HG03439 (cell line): ENCODE results near the gene SUCO.
"Not testable (repeated sequence)": the region's sequence is repeated elsewhere in the genome, so short reads cannot be mapped to it uniquely, and the experiment has no call there.

Experiments
- ATAC-seq: cut with Tn5 transposase; IDR thresholded peaks from one replicate; pipeline ENCODE4 v1.9.1; 2021; ENCODE audit warnings: mild to moderate bottlenecking, moderate library complexity; ENCODE audit not compliant: unreplicated experiment

The SUCO gene

DNA sequence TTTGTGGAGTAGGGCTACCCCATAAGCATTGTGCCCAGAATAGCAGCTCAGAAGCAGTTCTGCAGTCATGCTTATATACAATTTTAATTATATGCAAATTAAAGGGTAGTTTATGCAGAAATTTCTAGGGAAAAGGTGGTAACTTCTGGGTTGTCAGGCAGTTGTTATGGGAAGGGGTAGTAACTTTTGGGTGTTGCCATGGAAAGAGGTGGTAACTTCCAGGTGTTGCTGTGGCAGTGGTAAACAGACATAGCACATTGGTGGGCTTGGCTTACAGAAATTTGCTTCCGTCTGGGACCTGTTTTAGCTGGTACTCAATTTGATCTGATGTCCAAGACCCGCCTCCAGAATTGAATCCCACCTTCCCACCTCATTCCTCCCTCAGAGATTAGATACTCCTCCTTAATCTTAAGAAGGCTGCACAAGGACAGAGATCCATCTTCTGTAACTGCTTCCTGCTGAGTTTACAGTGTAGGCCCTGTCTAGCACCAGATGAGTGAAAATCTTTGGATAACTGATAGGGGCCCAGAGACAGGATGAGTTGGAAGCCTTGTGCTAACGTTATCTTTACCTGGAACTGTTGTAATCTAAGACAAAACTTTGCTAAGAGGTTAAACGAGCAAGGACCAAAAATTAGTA, 26.7 kb downstream of the SUCO start:
- no peak for ATAC-seq

DNA sequence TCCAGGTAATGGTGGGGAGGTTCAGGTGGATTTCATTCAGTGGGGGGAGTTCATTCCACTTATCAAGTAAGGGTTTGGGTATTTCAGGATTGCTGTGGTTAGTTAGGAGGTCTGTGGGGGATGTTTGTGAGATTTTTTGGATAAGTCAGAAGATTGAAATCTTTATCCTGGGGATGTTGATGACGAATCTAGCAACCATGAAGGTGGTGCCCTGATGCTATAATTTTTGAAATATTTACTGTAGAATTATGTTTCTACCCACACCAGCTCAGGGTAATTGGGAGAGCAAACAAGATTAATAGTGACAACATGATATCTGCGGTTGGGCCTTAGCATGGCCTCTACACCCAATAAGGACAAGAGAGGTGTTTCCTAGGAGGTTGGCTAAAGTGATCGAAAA, 28.3 kb downstream of the SUCO start:
- ATAC-seq = no peak

DNA sequence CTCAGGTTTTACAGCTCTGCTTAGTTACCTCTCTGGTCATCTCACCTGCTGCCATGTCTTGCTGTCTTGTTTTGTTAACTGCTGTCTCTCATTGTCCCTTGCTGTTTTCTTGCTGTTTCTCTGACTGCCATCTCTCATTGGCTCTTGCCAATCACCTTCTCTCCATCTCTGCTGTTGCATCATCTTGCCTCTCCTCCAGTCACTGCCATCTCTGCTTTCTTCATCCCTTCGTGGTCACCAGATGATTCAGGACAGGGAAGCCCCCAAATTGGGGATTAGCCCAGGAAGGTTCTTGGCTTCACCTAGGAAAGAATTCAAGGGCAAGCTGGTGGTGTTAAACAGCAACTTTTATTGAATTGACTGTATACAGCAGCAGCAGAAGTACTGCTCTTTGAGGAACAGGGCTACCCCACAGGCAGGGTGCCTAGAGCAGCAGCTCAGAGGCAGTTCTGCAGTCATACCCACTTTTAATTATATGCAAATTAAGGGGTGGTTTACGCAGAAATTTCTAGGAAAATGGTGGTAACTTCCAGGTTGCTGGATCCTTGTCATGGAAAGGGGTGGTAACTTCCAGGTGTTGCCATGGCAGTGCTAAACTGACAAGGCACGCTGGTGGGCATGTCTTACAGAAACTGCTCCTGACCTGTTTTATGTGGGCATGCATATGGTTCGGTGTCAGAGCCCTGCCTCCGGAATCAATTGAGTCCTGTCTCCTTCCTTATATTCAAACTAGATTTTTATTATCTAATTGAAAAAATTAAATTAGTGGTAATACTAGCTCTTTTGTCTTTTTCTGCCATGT, 33.4 kb downstream of the SUCO start:
- ATAC-seq = no peak

DNA sequence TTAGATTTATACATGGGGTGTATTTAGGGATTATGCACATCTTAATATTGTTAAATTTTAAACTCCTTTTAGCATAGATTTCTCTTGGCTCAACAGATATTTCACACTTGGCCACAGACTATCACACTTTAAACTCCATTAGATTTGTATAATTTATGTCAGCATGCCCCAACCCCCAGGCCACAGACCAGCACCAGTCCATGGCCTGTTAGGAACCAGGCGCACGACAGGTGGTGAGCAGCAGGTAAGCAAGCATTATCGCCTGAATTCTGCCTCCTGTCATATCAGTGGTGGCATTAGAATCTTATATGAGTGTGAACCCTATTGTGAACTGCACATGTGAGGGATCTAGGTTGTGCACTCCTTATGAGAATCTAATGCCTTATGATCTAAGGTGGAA, 34.8 kb downstream of the SUCO start:
- ATAC-seq = no peak

DNA sequence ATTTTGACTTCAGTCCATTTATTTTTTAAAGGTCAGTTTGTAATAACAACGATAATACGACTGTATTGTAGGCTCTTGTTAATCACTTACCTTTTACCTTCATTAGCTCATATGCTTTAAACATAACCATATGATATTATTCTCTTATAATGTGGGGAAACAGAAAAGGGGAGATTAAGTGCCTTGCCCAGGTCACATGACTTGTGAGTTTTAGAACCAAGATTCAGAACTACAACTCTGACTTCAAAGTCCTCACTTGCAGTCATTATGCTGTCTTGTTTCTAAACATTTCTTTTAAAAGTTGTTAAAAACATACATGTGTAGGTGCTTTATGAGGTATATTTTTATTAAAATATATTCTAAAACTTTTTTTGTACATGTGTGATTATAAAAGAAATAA, 41.1 kb downstream of the SUCO start:
- no peak for ATAC-seq

DNA sequence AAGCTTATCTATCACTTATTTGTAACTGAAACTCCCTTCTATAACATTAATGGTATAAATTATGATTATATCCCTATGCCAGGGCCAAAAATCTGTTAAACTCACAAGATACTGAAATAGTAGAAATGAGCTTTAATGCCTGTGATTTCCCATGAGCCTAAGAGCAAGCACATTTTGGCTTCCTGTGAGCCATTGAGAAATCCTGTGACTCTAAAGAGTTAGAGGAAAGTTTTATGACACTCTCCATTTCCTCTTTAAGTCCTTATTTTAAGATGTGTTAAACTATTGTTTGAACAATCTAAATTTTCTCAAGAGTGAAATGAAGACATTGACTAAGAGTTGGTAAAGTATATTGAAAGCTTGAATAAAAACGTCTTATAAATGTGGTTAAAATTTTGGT, 45.6 kb downstream of the SUCO start:
- no peak for ATAC-seq

DNA sequence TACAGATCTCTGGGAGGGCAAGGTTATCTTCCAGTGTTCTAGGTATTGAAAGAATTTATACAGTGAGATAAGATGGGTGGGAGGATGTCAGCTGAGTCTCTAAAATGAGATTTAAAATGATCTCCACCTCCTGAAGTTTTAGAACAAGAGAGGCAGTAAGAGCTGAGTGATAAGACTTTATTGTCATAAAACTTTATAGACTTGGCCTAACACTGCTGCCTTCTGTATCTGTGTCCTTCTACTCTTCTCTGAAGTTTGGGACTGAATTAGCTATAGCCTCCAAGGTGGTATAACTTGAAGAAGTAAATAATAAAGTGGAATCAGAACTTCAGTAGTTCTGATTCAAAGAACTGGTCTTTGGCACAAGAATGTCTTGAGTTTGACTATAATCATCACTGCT, 48.3 kb downstream of the SUCO start:
- no peak for ATAC-seq

DNA sequence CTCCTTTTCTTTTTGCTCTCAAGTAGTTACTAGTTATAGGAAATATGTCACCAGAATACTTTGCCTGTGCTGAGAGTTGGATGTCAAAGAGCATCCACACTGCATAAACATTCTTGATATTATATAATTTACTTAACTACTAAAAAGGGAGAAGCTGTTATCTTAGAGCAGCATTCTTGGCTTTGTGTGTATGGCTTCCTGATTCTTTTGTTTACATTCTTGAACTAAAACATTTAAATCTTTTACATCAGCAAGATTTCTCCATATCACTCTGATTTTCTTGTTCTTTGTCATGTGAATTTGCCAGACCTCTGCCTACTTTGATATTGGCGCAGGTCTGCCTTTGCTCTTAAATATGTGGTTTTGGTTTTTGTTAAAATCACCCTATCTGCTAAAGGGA, 48.8 kb downstream of the SUCO start:
- ATAC-seq = no peak

DNA sequence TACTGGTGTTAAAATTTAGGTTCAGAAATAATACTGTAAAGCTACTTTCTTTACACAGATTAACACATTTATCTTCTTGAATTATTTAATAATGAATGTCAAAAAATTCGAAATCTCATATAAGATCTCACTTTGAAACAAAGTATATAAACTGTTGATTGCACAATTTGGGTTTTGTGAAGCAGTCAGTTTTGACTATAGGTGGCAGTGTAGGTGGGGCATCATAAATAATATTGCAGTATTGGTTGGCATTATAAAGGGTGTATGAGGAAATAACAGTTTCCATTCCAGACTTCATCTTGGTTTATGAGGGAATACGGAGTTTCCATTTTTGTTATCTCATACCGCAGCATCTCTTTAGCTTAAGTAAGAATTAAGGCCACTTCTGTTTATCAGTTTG, 49.9 kb downstream of the SUCO start:
- no peak for ATAC-seq

DNA sequence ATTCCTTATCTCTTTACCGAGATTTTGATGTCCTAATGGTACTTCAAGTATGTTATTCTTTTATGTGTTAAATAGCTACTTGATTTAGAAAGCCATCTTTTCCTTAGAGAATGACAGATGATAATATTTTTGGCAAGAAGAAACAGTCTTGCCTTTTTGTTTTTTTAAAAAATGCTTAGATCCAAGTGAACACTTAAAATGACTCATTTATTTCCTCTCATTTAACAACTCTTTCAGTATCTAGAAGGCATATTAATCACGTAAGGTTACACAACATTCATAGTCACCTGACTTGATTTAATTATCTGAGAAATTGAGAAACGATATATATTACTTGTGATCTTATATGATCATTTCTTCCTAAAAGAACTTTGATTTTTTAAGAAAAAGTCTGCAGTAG, 52.4 kb downstream of the SUCO start:
- no peak for ATAC-seq

DNA sequence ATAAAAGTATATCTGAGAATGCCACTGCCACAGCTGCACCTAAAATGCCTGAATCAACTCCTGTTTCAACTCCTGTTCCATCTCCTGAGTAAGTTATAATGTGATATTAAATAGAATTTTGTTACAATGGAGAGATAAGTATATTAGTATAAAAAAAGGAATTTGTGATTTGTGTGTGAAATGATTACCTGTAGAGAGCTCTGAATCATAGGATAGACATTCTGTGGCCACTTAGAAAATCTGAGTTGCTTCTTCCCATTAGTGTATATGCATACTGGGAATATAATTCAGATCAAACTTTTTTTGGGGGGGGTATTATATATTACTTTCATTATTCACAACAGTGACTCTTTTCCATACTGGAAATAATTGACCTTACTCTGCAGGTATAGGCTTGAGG, 52.9 kb downstream of the SUCO start:
- no peak for ATAC-seq

DNA sequence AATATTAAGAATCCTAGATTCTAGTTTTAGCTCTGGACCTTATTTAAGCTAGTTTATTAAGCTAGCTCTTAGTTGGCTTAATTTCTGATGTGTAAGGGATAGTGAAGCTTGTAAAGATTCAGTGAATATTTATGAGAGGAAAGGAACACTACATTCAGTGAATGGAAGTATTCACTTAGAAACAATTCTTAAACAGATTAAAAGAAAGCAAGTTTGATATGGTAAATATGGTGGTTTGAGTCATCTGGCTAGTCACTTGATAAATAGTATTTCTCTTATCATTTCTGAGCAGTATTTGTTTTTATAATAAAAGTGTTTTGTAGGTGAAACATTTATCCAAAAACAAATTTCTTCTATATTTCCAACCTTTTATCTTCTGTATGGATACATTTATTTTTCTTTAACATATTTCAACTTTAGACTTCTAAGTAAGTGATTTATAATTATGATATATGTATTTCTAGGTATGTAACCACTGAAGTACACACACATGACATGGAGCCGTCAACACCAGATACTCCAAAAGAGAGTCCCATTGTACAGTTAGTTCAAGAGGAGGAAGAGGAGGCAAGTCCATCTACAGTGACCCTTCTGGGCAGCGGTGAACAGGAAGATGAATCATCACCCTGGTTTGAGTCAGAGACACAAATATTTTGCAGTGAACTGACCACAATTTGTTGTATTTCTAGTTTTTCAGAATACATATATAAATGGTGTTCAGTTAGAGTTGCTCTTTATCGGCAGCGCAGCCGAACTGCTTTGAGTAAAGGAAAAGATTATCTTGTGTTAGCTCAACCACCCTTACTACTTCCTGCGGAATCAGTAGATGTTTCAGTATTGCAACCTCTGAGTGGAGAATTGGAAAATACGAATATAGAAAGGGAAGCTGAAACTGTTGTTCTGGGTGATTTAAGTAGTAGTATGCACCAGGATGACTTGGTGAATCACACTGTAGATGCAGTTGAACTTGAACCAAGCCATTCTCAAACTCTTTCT, 55.6 kb downstream of the SUCO start:
- no peak for ATAC-seq

DNA sequence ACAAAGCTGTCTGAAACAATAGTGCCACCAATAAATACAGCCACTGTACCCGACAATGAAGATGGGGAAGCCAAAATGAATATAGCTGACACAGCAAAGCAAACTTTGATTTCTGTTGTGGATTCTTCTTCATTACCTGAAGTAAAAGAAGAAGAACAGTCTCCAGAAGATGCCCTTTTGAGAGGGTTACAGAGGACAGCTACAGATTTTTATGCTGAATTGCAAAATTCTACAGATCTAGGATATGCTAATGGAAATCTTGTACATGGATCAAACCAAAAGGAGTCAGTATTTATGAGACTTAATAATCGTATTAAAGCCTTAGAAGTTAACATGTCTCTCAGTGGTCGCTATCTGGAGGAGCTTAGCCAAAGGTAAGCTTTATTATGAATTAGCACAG, 56.6 kb downstream of the SUCO start:
- no peak for ATAC-seq

DNA sequence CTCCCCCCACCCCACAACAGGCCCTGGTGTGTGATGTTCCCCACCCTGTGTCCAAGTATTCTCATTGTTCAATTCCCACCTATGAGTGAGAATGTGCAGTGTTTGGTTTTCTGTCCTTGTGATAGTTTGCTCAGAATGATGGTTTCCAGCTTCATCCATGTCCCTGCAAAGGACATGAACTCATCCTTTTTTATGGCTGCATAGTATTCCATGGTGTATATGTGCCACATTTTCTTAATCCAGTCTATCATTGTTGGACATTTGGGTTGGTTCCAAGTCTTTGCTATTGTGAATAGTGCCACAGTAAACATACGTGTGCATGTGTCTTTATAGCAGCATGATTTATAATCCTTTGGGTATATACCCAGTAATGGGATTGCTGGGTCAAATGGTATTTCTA, 58.5 kb downstream of the SUCO start:
- not testable (repeated sequence) for ATAC-seq

DNA sequence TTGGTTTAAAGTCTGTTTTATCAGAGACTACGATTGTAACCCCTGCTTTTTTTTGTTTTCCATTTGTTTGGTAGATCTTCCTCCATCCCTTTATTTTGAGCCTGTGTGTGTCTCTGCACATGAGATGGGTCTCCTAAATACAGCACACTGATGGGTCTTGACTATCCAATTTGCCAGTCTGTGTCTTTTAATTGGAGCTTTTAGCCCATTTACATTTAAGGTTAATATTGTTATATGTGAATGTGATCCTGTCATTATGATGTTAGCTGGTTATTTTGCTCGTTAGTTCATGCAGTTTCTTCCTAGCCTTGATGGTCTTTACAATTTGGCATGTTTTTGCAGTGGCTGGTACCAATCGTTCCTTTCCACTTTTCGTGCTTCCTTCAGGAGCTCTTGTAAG, 62.1 kb downstream of the SUCO start:
- ATAC-seq = not testable (repeated sequence)

DNA sequence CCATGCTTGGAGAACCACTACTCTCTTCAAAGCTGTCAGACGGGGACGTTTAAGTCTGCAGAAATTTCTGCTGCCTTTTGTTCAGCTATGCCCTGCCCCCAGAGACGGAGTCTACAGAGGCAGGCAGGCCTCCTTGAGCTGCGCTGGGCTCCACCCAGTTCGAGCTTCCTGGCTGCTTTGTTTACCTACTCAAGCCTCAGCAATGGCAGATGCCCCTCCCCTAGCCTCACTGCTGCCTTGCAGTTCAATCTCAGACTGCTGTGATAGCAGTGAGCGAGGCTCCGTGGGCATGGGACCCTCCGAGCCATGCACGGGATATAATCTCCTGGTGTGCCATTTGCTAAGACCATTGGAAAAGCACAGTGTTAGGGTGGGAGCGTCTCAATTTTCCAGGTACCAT, 63.8 kb downstream of the SUCO start:
- ATAC-seq = not testable (repeated sequence)

DNA sequence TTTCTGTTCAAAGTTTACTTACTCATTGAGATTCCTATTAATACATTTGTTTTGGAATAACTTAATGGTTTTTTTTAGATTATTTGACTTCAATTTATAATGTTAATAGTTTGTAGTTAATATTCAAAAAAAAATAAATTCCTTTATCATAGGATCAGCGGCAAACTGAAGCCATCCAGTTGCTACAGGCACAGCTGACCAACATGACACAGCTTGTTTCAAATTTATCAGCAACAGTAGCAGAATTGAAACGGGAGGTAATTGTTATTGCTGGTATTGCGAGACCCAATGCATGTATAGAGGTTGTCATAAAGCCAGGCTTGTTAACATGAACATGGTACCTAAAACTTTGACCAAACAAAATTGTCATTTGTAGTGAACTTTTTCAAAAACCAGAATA, 67.0 kb downstream of the SUCO start:
- ATAC-seq = no peak

DNA sequence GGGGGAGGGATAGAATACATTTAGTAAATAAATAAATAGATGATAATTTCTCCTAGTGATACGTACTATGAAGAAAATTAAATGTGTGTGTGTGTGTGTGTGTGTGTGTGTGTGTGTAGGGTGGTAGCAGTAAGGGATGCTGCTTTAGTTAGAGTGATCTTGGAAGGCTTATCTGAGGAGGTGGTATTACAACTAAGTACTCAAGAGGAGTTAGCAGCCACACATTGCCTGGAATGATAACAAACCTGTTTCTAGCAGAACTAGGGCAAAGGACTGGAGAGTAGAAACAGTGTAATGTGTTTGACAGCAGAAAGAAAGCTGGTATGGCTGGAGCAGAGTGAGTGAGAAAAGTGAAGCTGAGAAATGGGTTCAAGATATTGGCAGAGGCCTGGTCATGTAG, 67.7 kb downstream of the SUCO start:
- ATAC-seq = no peak

DNA sequence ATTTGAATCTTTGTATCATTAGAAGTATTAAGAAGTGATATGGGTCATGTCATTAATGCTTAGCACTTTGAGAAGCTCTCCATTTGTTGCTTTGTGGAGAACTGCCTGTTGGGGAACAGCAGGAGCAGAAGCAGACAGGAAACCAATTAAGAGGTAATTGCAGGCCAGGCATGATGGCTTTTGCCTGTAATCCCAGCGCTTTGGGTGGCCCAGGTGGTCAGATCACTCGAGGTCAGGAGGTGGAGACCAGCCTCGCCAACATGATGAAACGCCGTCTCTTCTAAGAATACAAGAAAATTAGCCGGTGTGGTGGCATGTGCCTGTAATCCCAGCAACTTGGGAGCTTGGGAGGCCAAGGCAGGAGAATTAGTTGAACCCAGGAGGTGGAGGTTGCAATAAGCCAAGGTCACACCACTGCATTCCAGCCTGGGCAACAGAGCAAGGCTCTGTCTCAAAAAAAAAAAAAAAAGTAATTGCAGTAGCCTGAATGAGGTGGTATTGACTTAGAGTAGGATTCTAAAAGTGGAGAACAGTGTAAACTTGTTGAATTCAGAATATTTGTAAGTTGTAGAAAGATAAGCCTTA, 68.2 kb downstream of the SUCO start:
- no peak for ATAC-seq

DNA sequence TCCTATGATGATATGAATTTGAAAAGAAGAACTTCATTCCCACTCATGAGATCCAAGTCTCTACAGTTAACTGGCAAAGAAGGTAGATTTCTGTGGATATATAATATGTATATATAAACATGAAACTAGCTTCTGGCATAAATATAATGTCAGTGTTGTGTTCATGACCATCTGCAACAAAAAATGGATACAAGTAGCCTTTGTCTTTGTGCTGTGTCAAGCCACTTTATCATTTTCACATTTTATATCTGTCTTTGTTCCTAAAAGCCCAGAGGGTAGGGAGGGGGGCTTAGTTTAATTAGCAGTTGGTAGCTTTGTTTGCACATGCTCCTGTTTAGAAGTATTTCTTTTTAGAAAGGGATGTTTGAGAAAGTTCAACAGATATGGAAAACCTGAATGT, 69.8 kb downstream of the SUCO start:
- ATAC-seq = no peak

DNA sequence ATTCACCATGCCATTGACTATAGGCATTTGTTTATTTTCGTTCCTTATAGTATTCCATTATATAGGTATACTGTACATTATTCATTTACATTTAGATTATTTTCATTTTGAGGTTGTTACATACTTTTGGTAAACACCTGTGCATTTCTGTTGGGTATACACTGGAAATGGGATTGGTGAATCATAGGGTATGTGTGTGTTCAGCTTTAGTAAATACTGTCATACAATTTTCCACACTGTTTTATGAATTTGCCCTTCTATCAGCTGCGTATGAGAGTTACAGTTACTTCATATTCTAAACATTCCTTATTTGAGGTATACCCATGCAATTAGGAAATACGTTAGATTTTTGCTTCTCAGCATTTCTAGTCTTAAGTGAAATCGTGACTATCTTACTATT, 70.9 kb downstream of the SUCO start:
- ATAC-seq = no peak
